Testis (tissue), 2 donors: ENCODE measurements around the gene GRWD1.
"Not testable (repeated sequence)": the region's sequence is repeated elsewhere in the genome, so short reads cannot be mapped to it uniquely, and the experiment has no call there.

Experiments
- CTCF ChIP-seq, 3 experiments: fragments of 450-650 bp in 2 of 3; fragments of 200-600 bp in 1 of 3; sonication (generic) in 1 of 3; IDR thresholded peaks; one replicate each; pipeline ENCODE4 v1.5.1; 2016 to 2019; ENCODE audit warnings: antibody characterized with exemption in 3 of 3, mild to moderate bottlenecking in 2 of 3, moderate library complexity in 1 of 3
- POLR2A ChIP-seq: fragments of 450-650 bp; IDR thresholded peaks from one replicate; pipeline ENCODE4 v1.6.1; 2017; ENCODE audit warnings: antibody characterized with exemption, mild to moderate bottlenecking, moderate library complexity

GRCh38 chr19:48488478-48488877 is 42.7 kb downstream of the GRWD1 start:
- not testable (repeated sequence) for TF ChIP-seq CTCF (IDR thresholded peaks at IDR 0.05); POLR2A
